WERI-Rb-1 (cell line): ENCODE results near the gene TRAIP.
A peak's percentile ranks its signal among the peaks of the same experiment; 100 is the strongest.

ENCODE experiments used
- DNase-seq: peaks from one replicate; pipeline ENCODE4 v3.0.0-alpha.2; 2020
- H3K27ac ChIP-seq: fragments of 250-450 bp; sonication (Bioruptor Pico); 2 replicates; pipeline ENCODE4 v1.5.1; 2020; ENCODE audit warnings: mild to moderate bottlenecking, moderate library complexity
- H3K27me3 ChIP-seq: fragments of 250-450 bp; sonication (Bioruptor Pico); 2 replicates; pipeline ENCODE4 v1.5.1; 2021; ENCODE audit warnings: mild to moderate bottlenecking, low read depth, moderate library complexity; ENCODE audit not compliant: insufficient read depth, severe bottlenecking
- H3K36me3 ChIP-seq: fragments of 250-450 bp; sonication (Bioruptor Pico); 2 replicates; pipeline ENCODE4 v1.5.1; 2020; ENCODE audit warnings: mild to moderate bottlenecking, moderate library complexity
- H3K4me3 ChIP-seq: 2 replicates; pipeline ENCODE4 v1.5.1; 2011; ENCODE audit warnings: low read depth, mild to moderate bottlenecking, control low read depth, low read length
- H3K9me3 ChIP-seq: fragments of 250-450 bp; sonication (Bioruptor Pico); 2 replicates; pipeline ENCODE4 v1.5.1; 2021; ENCODE audit warnings: mild to moderate bottlenecking, moderate library complexity; ENCODE audit not compliant: severe bottlenecking
- TF ChIP-seq, protein P1 (sequence below): IDR thresholded peaks from 2 replicates; pipeline ENCODE4 v1.5.1; 2011; ENCODE audit warnings: low read depth, mild to moderate bottlenecking, control low read depth, inconsistent platforms, low read length

TRAIP gene

GRCh38 chr3:49865198-49865784 is 8.9 kb upstream of the TRAIP start:
- no peaks in the 10 kb centered on the region for H3K9me3 ChIP-seq
- peaks cover 5% of the 10 kb centered on the region for H3K36me3 ChIP-seq
- H3K4me3 ChIP-seq = no peak overlapping the region
- no peak overlapping the region for H3K27ac ChIP-seq
- TF ChIP-seq, protein P1, sequence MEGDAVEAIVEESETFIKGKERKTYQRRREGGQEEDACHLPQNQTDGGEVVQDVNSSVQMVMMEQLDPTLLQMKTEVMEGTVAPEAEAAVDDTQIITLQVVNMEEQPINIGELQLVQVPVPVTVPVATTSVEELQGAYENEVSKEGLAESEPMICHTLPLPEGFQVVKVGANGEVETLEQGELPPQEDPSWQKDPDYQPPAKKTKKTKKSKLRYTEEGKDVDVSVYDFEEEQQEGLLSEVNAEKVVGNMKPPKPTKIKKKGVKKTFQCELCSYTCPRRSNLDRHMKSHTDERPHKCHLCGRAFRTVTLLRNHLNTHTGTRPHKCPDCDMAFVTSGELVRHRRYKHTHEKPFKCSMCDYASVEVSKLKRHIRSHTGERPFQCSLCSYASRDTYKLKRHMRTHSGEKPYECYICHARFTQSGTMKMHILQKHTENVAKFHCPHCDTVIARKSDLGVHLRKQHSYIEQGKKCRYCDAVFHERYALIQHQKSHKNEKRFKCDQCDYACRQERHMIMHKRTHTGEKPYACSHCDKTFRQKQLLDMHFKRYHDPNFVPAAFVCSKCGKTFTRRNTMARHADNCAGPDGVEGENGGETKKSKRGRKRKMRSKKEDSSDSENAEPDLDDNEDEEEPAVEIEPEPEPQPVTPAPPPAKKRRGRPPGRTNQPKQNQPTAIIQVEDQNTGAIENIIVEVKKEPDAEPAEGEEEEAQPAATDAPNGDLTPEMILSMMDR = no peak
- DNase-seq = no peak
- H3K27me3 ChIP-seq = no peaks in the 10 kb centered on the region

DNA sequence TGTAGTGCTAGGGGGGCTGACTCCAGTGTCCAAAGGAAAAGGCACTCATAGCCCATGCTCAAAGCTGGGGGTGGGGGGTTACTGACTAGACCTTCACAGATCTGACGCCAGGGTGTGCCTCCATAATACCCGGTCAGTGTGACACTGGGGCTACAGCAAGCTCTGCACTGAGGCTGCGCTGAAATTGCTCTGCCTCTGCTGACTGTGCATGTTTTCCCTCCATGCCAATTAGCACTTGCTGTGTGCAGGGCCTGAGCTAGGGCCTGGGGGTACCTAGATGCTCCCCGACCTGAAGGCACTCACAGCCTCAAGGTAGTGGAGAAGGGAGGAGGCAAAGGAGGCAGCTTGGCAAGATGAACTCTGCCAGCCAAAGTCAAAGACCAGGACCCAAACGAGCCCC is 8.1 kb upstream of the TRAIP start:
- Histone ChIP-seq H3K9me3 (no peaks in the 10 kb centered on the region), H3K27me3 (no peaks in the 10 kb centered on the region), H3K36me3 (peaks cover 10% of the 10 kb centered on the region), H3K27ac (no peak overlapping the region), H3K4me3 (no peak overlapping the region)
- no peak for DNase-seq
- TF ChIP-seq, protein P1 = no peak

- H3K27me3 ChIP-seq = no peaks in the 10 kb centered on the region
- TF ChIP-seq, protein P1 = no peak
- H3K4me3 ChIP-seq = no peak overlapping the region
- H3K36me3 ChIP-seq = peaks cover 12% of the 10 kb centered on the region
- no peaks in the 10 kb centered on the region for H3K9me3 ChIP-seq
- no peak for DNase-seq
- H3K27ac ChIP-seq = no peak overlapping the region
Observed at GRCh38 chr3:49859576-49860305, 3.4 kb upstream of the TRAIP start.

GRCh38 chr3:49855662-49856061 is 702 bp downstream of the TRAIP start:
- DNase-seq = no peak
- Histone ChIP-seq H3K36me3 (peaks cover 10% of the 10 kb centered on the region; the same call in 1 of the 2 replicates), H3K4me3 (peak overlapping the region; percentile 98), H3K9me3 (no peaks in the 10 kb centered on the region), H3K27me3 (no peaks in the 10 kb centered on the region), H3K27ac (peak overlapping the region; percentile 66)
- TF ChIP-seq, protein P1 = no peak

DNA sequence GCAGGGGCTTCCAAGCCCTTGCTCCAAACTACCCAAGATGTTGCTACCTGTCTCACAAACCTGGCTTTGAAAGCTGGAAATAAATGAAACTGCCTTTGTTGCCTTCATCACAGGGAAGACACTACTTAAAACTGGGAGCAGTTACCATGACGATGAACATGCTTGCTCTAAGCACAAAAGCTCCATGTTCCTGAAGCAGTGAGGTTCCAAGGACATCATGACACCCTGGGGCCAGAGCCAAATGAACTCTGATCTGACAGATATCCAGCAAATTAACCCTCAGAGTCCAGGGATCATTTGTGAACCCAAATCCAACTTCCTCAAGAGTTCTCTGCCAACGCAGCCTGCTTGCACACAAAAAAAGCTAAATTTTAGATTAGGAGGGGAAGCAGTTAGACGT is 10.7 kb downstream of the TRAIP start:
- no peak for DNase-seq
- Histone ChIP-seq H3K36me3 (peaks cover 38% of the 10 kb centered on the region), H3K4me3 (no peak overlapping the region), H3K27ac (no peak overlapping the region), H3K27me3 (no peaks in the 10 kb centered on the region), H3K9me3 (no peaks in the 10 kb centered on the region)
- TF ChIP-seq, protein P1 = no peak
